SK-N-SH treated with all-trans-retinoic acid at 6 μM for 48 hours (cell line): Measurements from ENCODE around the gene TBXAS1.

Source experiments
- ATAC-seq: fragments of 200-7000 bp; cut with Tn5 transposase; 3 replicates; pipeline ENCODE4 v1.9.1; 2020; ENCODE audit warnings: mild to moderate bottlenecking, moderate library complexity
- ARNTL ChIP-seq: fragments of 450-650 bp; formaldehyde crosslinking; IDR thresholded peaks from 2 replicates; pipeline ENCODE4 v1.5.0; 2020; ENCODE audit warnings: low read depth, mild to moderate bottlenecking, moderate library complexity, borderline replicate concordance
- BACH2 ChIP-seq: fragments of 250-450 bp; sonication (Bioruptor Pico); IDR thresholded peaks from 2 replicates; pipeline ENCODE4 v1.9.0; 2021; ENCODE audit warnings: mild to moderate bottlenecking, borderline replicate concordance
- CSDC2 ChIP-seq: fragments of 250-450 bp; sonication (Bioruptor Pico); IDR thresholded peaks from 2 replicates; pipeline ENCODE4 v1.5.0; 2020; ENCODE audit warnings: mild to moderate bottlenecking, moderate library complexity
- CSRNP3 ChIP-seq: fragments of 250-450 bp; sonication (Bioruptor Pico); IDR thresholded peaks from 2 replicates; pipeline ENCODE4 v1.5.1; 2021; ENCODE audit warnings: mild to moderate bottlenecking, moderate library complexity
- ESRRG ChIP-seq: fragments of 250-450 bp; sonication (Bioruptor Pico); IDR thresholded peaks from 2 replicates; pipeline ENCODE4 v1.6.1; 2021; ENCODE audit warnings: mild to moderate bottlenecking
- GLIS3 ChIP-seq: fragments of 250-450 bp; sonication (Bioruptor Pico); IDR thresholded peaks from 2 replicates; pipeline ENCODE4 v1.5.0; 2020; ENCODE audit warnings: mild to moderate bottlenecking, moderate library complexity
- OSR1 ChIP-seq: fragments of 250-450 bp; sonication (Bioruptor Pico); IDR thresholded peaks from 2 replicates; pipeline ENCODE4 v1.8.0; 2022; ENCODE audit warnings: moderate library complexity, mild to moderate bottlenecking, inconsistent platforms
- PATZ1 ChIP-seq: fragments of 250-450 bp; sonication (Bioruptor Pico); IDR thresholded peaks from 2 replicates; pipeline ENCODE4 v1.8.0; 2020; ENCODE audit warnings: mild to moderate bottlenecking, moderate library complexity, borderline replicate concordance
- PPARA ChIP-seq: fragments of 250-450 bp; sonication (Bioruptor Pico); IDR thresholded peaks from 2 replicates; pipeline ENCODE4 v1.5.0; 2020; ENCODE audit warnings: mild to moderate bottlenecking, borderline replicate concordance
- RARB ChIP-seq: fragments of 250-450 bp; sonication (Bioruptor Pico); IDR thresholded peaks from 2 replicates; pipeline ENCODE4 v1.8.0; 2021; ENCODE audit warnings: mild to moderate bottlenecking, moderate library complexity
- SNAI2 ChIP-seq: fragments of 250-450 bp; sonication (Bioruptor Pico); IDR thresholded peaks from 2 replicates; pipeline ENCODE4 v1.5.0; 2020; ENCODE audit warnings: mild to moderate bottlenecking, moderate library complexity
- TSHZ2 ChIP-seq: fragments of 250-450 bp; sonication (Bioruptor Pico); IDR thresholded peaks from 2 replicates; pipeline ENCODE4 v1.5.0; 2020; ENCODE audit warnings: mild to moderate bottlenecking, moderate library complexity
- ZFP3 ChIP-seq: fragments of 250-450 bp; sonication (Bioruptor Pico); IDR thresholded peaks from 2 replicates; pipeline ENCODE4 v1.5.0; 2020; ENCODE audit warnings: mild to moderate bottlenecking, moderate library complexity
- ZFP30 ChIP-seq: fragments of 450-650 bp; formaldehyde crosslinking; IDR thresholded peaks from 2 replicates; pipeline ENCODE4 v1.5.0; 2022; ENCODE audit warnings: mild to moderate bottlenecking, moderate library complexity
- ZNF565 ChIP-seq: fragments of 450-650 bp; formaldehyde crosslinking; conservative IDR thresholded peaks from 2 replicates; pipeline ENCODE4 v1.5.0; 2020; ENCODE audit warnings: low read depth, mild to moderate bottlenecking, moderate library complexity
- ZNF8 ChIP-seq: fragments of 450-650 bp; formaldehyde crosslinking; IDR thresholded peaks from 2 replicates; pipeline ENCODE4 v1.5.0; 2020; ENCODE audit warnings: mild to moderate bottlenecking, moderate library complexity
- TF ChIP-seq, protein P1 (sequence below): fragments of 250-450 bp; sonication (Bioruptor Pico); IDR thresholded peaks from 2 replicates; pipeline ENCODE4 v1.8.0; 2021; ENCODE audit warnings: low read depth, mild to moderate bottlenecking, moderate library complexity, borderline replicate concordance

TBXAS1 gene

DNA sequence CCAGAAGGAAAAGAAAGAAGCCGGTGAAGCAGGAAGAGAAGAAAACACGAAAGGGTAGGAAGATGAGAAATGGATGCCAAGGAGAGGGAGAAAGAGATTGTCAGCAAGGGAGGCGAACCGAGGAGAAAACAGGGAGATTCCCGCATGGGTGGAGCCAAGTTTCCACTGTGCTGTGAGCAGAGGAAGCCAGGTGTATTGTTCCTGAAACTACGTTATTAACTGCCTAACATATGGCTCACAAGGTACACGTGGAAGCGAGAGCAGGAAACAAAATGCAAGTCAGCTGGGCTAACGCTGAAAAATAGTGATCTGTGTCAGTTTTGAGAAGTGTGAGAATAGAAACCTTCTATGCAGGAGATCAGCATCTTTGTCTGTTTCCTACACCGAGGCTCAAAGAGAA is 30.8 kb upstream of the TBXAS1 start:
- TF ChIP-seq OSR1 (CRISPR knock-in tag) (no peak), ZFP30 (CRISPR knock-in tag) (no peak), BACH2 (CRISPR knock-in tag) (no peak), ZNF565 (CRISPR knock-in tag) (no peak), PPARA (CRISPR knock-in tag) (no peak), ZNF8 (CRISPR knock-in tag) (no peak), CSRNP3 (CRISPR knock-in tag) (no peak), ARNTL (CRISPR knock-in tag) (no peak)
- ATAC-seq, result no peak

DNA sequence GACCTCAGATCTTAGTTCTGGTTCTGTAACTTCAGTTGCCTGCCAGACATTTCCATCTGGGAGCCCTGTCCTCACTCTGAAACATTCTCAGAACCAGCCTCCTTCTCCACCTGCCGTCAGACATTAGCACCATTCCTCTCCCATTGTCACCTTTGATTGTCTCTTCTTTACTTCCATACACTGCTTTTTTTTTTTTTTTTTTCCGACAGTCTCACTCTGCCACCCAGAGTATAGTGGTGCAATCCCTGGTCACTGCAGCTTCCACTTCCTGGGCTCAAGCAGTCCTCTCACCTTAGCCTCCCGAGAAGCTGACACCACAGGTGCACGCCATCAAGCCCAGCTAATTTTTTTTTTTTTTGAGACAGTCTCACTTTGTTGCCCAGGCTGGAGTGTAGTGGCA is 30.2 kb upstream of the TBXAS1 start:
- no peak for ATAC-seq

More for the DNA sequence above, 30.2 kb upstream of the TBXAS1 start:
- no peak for TF ChIP-seq OSR1 (CRISPR knock-in tag)
- no peak for TF ChIP-seq GLIS3 (CRISPR knock-in tag)
- TF ChIP-seq CSRNP3 (CRISPR knock-in tag), result no peak
- TF ChIP-seq ZFP3 (CRISPR knock-in tag), result no peak
- no peak for TF ChIP-seq ZNF565 (CRISPR knock-in tag)
- TF ChIP-seq RARB (CRISPR knock-in tag), result no peak
- no peak for TF ChIP-seq ARNTL (CRISPR knock-in tag)
- no peak for TF ChIP-seq ZFP30 (CRISPR knock-in tag)
- TF ChIP-seq SNAI2 (CRISPR knock-in tag), result no peak
- no peak for TF ChIP-seq CSDC2
- TF ChIP-seq ESRRG (CRISPR knock-in tag), result no peak
- TF ChIP-seq TSHZ2 (CRISPR knock-in tag), result no peak
- TF ChIP-seq, protein P1, sequence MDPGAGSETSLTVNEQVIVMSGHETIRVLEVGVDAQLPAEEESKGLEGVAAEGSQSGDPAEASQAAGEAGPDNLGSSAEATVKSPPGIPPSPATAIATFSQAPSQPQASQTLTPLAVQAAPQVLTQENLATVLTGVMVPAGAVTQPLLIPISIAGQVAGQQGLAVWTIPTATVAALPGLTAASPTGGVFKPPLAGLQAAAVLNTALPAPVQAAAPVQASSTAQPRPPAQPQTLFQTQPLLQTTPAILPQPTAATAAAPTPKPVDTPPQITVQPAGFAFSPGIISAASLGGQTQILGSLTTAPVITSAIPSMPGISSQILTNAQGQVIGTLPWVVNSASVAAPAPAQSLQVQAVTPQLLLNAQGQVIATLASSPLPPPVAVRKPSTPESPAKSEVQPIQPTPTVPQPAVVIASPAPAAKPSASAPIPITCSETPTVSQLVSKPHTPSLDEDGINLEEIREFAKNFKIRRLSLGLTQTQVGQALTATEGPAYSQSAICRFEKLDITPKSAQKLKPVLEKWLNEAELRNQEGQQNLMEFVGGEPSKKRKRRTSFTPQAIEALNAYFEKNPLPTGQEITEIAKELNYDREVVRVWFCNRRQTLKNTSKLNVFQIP, result no peak
- no peak for TF ChIP-seq PATZ1 (CRISPR knock-in tag)
- TF ChIP-seq BACH2 (CRISPR knock-in tag), result no peak
- no peak for TF ChIP-seq PPARA (CRISPR knock-in tag)
